ENCODE data around the gene LINC01488.

Gene LINC01488

GRCh38 chr11:69446108-69446507, 35.4 kb upstream of the LINC01488 start:
- DNase-seq: no peak

GRCh38 chr11:69447786-69448185, 33.7 kb upstream of the LINC01488 start:
- no peak for DNase-seq

DNA sequence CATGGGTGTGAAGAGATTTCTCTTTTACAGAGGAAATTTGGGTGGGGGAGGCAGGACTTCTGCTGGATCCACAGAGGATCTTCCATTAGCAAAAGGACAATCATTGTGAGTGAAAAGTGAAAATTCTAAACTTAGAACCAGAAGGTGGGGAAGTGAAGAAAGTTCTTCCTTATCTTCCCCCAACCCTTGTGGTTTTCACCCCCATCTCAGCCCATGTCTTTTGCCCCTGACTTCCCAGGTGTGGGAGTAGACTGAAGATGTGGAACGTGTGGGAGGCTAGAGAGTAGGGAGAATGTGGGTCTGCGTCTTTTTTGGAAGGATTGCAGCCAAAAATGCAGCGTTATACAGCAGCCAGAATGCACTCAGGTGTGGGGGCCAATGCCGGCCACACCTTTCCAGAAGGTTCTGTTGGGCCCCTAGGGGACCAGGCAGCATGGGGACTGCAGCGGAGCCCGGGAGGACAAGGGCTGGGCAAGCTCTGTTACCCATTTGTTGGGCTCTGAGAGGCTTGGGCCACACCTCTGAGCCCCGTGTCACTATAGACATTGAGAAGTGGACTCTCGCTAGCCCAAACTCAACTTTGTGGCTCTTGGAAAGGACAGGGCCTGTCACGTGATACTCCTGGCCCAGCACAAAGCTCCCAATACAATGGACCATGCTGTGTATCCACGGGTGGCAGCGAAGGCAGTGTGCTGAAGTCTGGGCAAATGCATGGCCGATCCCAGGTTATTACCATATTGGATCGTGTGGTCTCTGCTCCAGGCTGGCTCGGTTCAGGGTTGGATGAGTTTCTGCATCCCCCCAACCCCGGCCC, 32.8 kb upstream of the LINC01488 start:
- no peak for DNase-seq

DNA sequence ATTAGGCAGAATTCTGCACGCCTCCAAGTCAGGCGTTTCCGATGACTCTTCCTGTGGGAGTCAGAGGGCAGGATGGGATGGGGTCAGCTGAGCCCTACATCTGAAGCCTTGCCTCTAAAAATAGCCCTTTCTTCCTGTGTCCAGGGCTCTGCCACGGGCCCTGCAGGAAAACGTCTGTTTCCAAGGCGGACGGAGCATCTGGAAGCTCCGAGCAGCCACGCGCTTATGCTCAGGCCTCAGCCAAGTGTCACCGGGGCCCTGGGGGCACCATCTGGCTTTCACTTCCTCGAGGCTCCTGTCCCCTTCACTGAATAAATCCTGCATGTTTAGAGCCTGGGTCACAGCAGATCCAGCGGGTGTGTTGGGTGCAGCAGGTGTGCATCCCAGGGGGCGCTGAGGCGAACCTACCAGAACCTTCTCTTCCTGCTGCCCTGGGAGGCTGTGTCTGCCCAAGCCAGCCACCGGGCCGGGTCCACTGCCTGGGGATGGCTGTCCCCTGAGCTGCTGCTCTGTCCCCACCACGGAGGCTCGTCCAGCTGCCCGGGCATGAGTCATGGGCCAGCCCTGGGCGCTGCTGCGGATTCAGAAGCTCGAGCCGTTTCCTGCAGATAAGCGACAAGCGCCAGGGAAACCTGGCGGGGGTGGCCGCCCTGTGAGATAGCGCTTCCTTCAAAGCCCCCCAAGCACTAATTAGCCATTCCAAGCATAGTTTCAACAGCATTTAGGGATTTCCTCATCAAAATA, 32.0 kb upstream of the LINC01488 start:
- peak; percentile 28 for DNase-seq

DNA sequence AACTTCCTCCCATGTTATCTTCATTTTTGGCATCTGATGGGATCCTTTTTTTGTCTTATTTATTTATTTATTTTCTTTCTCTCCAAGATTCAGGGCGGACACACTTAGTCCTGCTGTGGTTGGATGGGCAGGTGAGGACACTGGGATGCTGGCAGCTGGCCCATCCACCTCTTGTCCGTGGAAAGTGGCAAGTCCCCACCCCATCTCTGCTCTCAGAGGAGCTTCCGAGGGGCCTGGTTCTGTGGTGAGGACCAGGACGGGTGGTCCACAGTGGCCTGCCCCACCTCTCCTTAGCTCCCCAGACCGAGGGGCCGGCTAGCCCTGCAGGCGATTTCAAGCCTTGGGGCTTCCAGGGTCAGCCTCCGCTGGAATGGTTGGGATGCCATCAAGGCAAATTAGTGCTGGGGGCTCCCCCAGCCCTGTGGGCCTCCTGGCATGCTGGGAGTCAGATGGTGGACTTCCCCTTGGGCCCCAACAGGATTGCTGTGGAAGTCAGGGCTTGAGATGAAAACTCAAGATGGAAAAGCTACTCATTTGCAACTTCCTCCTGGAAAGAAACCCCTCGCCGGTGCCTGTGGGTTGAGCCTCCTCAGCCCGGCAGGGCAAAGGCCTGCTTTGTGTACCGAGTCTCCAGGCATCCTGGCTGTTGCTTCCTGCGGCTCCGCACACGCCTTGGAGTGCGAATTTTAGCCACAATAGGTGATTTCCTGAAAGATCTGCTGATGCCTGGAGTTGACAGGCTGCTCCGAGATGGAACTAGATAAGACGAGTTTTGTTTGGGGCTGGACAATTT, 31.2 kb upstream of the LINC01488 start:
- DNase-seq: no peak

- no peak for DNase-seq
Observed at GRCh38 chr11:69450857-69451220, 30.6 kb upstream of the LINC01488 start.

GRCh38 chr11:69451289-69451688, 30.2 kb upstream of the LINC01488 start:
- no peak for DNase-seq

GRCh38 chr11:69452206-69452987, 29.1 kb upstream of the LINC01488 start:
- no peak for DNase-seq

GRCh38 chr11:69453151-69453550, 28.3 kb upstream of the LINC01488 start:
- no peak for DNase-seq

DNA sequence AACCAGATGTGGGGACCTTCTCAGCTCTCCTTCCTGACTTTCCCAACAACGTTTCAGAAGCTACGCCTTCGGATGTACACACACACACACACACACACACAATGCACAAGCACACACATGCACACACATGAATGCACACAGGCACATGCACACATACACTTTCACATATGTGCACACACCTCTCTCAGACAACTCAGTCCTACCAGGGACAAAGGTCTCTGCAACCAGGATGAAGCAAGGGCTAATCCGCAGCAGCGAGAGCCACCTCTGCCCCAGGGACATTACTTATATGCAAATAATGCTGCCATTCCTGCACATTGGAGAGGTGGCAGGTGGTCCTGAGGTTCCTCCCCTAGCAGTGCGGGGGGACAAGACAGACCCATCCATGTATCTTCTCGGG, 27.4 kb upstream of the LINC01488 start:
- DNase-seq: no peak

GRCh38 chr11:69455969-69456368, 25.5 kb upstream of the LINC01488 start:
- DNase-seq: no peak

DNA sequence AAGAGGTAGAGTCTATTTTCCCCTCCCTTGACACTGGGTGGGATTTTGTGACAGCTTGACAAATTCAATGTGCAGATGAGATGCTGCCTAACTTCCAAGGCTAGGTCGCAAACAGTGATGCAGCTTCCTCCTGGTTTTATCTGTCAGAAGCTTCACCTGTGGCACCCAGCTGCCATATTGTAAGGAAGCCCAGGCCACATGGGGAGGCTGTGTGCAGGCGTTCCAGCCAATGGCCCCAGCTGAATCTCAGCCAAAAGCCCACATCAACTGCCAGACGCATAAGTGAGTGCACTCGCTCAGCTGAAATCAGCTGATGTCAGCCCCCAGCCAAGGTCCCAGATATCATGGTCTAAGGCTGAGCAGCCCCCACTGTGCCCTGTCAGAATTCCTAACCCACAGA, 24.8 kb upstream of the LINC01488 start:
- DNase-seq: no peak

DNA sequence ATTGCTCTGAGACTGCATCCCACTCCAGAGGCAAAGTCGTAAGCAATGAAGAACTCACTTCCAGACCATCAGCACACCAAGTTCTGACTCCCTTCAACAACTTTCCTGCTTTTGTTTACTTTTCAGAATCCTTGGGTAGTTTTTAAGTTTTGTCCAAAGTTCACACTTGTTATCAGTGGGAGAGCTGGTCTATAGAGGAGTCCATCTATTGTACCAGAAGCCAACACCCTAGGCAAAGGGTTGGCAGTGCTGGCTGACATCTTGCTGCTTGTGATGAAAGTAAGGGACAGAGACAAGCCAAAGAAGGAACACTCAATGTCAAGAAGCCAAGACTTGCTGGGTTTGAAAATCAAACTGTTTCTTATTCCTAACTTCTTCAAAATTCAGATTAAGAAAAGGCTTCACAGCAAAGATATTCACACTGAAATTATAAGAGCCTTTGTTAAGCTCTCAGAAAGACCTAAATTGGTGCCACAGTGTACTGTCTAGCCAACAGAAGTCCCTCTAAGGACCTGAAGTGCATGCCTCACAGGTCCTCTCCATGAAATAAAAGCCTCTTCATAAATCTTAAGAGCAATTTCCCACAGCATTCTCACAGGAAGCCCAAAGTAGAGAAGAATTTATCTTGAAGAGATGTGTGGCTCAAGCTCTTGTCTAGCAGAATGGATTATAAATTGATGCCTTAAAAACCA, 21.5 kb upstream of the LINC01488 start:
- no peak for DNase-seq

DNA sequence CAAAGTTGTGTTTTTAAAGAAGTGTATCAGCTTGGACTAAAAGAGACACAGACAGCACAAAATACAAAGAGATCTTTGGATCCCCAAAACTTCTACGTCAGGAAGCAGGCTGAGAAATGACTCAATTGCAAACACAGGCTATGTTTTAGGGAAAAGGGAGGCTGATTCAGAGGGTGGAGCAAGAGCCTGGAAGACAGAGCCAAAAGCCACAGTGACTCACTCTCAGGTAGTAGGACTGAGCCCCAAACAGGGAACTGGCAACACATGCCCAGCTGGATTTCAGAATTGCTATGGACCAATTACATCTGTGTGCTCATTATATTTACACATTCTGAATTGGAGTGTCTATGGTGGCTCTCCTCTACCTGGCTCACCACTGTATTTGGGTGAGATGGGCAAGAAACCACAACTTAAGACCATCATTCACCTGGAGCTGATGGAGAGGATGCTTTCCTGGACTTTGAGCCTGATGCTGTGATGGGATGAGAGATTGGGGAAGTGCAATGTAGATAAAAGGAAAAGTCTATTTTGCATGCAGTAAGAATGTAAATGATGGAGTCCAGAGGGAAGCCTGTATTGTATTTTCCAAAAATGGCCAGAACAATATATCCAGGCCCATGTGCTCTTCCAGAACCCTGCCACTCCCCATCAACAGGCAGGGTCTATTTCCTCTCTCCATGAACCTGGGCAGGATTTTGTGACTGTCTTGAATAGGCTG, 20.8 kb upstream of the LINC01488 start:
- no peak for DNase-seq

- DNase-seq: no peak
Observed at GRCh38 chr11:69461272-69461962, 20.0 kb upstream of the LINC01488 start.

DNA sequence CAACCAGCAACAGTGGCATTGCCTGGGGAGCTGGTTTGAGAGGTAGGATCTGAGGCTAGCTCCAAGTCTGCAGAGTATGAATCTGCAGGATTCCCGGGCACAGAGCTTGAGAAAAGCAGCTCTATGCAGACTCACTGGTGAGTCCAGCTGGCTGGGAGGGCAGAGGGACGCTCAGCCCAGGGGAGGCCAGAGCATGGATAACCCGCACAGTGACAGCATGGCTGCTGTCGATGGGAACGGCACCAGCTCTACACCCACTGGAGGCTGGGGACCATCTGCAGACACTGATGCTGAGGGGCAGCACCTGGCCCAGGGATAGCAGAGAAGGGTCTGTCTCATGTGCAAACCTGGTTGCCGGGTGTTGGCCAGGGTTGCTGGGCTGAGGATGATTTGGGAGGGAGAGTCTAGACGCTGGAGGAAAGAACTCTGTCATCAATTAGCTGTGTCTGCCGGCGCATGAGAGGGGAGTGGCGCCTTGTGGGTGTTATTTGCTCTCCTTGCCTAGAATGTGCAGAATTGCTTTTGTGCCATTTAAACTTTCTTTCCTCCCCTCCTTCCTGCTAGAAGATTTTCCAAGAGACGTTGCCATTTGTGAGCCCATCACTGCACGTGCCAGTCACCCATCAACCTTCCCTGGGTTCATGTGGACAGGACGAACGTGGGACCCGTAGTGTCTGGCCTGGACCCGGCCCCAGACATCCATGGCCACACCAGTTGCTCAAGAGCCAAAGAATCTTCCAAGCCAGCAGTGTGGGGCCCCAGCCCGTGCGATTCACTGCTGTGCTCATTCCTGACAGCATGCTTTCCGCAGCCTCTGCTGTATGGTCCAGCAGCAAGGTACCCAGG, 19.1 kb upstream of the LINC01488 start:
- no peak for DNase-seq

DNA sequence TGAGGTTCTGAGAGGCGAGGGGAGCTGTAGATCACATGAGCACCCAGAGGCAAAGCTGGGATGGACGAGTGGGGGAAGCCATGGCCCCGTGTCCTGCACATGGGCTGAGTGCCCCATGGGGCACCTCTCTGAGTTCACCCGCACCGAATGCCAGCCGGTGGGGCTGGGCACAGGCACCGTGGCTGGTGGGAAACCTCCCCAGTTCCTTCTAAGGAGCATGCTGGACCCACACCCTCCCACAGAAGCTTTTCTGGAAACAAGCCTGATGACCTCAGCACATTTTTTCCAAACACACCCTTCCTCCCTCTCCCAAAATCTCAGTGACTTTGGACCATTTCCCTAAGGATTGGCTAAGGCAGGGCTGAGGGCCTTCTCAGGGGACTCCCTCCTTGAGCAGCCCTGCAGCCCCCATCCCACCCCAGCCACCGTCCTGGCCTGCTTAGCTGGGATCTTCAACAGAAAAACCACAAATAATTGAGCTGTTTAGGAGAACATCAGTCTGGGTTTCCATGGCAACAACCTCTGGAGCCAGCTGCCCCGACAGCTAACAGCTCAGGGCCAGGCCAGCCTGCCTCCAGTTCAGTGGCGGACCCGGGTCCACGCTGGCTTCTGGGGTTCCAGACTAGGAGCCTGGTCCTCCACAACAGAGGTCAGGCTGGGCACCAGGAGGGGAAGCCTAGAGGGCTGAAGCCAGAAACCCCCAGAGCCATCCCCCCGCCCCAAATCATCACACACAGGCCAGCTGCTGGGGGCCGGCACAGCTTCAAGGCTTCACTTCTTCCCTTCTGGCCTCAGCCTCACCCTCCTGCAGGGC, 18.1 kb upstream of the LINC01488 start:
- peak; percentile 40 for DNase-seq

DNA sequence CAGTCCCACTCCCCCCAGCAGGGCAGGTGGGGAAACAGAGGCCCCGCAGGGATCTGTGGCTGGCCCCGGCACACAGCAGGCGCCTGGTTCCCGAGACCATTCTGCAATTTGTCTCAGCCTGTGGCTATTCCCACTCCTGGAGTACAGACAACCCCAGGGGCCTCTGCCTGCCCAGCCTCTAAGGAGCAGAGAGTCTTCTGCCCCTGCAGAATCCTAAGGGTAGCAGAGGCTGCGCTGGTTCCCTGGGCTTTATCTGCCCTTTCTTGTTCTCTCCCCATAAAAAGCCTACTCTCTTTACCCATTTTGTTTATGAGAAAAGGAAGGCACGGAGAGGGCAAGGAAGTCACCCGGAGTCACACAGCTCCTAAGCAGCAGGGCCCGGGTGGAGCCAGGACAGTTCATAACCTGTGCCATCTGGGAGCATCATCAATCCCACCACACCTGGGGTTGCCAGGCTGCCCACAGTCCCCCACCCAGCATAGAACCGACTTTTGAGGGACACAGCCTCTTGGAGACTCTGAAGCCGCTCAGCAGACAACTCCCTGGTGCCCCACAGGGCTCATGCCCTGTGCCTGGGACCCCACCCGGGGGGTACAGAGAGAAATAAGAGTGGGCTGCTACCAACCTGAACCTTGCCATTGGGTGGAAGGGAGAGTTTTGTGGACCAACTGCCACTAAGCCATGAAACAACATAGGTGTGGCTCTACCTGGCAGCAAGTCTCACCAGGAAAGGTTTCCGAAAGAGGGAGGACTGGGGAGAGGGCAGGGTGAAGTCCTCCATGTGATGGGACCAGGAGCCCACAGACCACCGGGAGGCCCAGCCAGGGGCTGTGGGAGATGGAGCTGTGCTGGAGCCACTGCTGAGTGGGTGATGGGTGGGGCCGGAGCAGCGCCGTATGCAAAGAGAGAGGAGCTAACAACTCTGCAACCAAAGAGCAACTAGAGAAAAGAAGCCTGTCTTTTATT, 17.2 kb upstream of the LINC01488 start:
- no peak for DNase-seq

Measured in RPMI8226 (cell line).